HG03103 (cell line): ENCODE measurements around the gene THUMPD3.

ENCODE experiments used
- ATAC-seq: cut with Tn5 transposase; IDR thresholded peaks from one replicate; pipeline ENCODE4 v1.9.1; 2021; ENCODE audit warnings: low read depth; ENCODE audit not compliant: unreplicated experiment

The THUMPD3 gene

DNA sequence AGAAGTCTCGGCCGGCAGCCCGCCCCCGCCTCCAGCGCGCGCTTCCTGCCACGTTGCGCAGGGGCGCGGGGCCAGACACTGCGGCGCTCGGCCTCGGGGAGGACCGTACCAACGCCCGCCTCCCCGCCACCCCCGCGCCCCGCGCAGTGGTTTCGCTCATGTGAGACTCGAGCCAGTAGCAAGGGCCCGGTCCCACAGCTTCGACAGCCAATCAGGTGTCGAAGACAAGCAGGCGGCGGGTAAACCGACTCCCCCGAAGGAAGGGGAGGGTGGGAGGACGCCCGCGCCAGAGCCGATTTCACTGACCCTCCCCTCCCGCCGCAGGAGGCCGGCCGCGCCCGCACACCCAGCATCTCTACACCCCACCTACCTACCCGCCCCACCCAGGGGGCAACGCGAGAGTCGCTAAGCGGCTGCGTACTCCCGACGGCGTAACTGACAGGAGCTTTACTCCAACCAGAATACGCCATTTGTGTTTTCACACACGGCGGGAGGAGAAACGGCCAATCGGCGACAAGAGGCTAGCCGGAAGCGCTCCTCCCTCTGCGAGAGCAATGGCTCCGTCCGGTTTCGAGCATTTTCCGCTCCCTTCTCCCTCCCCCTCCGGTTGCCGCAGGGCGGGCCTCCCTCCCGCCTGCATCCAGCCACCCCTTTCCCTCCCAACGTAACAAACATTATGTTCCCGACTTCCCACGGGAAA is 33.9 kb downstream of the THUMPD3 start:
- peak; percentile 59 for ATAC-seq

DNA sequence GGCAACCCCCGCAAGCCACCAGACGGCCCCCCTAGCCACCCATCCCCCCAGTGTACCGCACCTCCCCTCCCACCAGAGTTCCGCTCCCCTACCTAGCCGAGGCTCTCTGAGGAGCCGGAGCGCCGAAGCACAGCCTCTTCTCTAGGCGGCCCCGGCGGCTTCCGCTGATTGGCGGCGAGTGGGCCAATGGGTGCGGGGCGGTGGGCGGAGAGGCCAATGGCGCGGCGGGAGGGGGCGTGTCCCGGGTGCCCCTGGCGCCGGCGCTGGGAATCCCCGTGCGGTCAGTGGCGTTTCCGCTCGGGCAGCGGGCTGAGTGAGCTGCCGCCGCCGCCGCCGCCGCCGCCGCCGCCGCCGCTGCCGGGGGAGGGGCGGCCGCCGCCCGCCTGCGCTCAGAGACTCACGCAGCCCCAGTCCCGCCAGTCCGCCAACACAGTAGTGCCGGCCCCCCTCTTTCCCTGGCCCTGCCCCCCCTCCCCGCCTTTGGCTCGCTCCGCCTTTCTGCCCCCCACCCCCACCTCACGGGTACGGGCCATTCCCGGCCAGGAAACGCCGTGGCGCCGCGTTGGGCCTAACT is 34.6 kb downstream of the THUMPD3 start, which contains the start of gene SETD5:
Gene SETD5 (plus strand): TSS at position 284 of the 574 bp plus-strand sequence. CDS start 31,324 bp downstream, outside the sequence.
- peak; percentile 44 for ATAC-seq

- ATAC-seq: no peak
These were observed 35.2 kb downstream of the THUMPD3 start for GRCh38 chr3:9397906-9398699.

DNA sequence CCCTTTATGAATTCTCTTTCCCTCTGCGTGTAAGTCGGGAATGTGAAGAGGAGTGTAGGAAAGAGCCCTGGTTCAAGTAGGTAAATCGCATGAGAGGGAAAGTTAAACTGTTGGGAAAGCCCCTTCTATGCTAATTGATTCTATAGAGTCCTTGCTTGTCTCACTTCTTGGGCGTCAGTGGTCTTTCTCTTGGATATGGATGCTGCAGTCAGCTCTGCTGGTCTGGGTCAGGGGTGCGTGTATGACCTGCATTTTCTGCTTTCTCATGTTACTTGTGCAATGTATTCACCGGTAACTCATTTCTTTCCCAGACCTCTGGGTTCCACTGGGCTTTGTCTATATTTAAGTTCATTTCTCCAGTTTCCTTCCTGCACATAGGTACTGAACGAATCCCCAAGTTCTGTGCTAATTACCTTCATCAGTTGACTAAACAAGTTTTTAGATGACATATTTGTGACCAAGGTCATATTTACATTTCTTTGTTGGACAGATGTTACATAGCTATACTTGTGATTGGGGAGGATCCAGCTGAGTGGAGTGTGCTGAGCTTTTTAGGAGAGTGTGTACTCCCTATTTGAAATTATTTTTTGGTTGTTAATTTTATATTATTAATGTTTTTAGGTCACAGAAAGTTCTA is 36.0 kb downstream of the THUMPD3 start:
- ATAC-seq: no peak

GRCh38 chr3:9399337-9399703 is 36.5 kb downstream of the THUMPD3 start:
- no peak for ATAC-seq

- ATAC-seq: no peak
These were observed 36.9 kb downstream of the THUMPD3 start for GRCh38 chr3:9399746-9400145.

DNA sequence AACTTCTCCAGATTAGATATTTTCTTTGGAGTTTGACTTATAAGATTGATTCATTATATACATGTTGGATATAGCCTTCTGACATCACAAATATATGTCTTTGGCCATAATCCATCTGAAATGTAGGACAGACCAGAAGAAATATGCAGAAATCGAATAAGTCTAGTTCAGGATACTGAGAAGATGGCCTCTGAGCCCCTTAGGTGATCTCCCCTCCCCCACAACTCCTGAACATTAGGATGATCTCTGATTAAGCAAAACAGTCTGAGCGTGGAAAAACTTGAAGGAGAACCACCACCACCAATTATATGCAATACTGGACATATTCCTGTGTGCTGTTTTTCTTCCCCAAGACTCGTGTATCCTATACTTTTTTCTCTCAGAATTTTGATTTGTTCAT is 37.8 kb downstream of the THUMPD3 start:
- no peak for ATAC-seq

DNA sequence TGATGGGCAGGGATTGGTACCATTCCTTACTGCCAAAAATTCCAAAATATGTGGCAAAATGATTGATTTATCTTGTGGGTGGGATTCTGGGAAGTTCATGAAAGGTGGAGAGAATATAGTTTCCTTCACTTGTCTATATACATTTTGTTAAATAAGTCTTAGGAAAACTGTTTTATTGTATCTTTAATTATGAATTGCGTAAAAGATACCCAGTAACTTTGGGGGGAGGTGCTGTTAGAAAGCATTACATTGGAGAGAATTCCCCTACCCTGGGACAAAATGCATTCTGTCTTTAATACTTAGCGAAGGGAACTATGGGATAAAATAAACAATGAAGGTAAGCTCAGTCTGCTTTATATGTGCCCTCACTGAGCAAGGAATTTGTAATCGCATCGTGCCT is 39.1 kb downstream of the THUMPD3 start:
- no peak for ATAC-seq

DNA sequence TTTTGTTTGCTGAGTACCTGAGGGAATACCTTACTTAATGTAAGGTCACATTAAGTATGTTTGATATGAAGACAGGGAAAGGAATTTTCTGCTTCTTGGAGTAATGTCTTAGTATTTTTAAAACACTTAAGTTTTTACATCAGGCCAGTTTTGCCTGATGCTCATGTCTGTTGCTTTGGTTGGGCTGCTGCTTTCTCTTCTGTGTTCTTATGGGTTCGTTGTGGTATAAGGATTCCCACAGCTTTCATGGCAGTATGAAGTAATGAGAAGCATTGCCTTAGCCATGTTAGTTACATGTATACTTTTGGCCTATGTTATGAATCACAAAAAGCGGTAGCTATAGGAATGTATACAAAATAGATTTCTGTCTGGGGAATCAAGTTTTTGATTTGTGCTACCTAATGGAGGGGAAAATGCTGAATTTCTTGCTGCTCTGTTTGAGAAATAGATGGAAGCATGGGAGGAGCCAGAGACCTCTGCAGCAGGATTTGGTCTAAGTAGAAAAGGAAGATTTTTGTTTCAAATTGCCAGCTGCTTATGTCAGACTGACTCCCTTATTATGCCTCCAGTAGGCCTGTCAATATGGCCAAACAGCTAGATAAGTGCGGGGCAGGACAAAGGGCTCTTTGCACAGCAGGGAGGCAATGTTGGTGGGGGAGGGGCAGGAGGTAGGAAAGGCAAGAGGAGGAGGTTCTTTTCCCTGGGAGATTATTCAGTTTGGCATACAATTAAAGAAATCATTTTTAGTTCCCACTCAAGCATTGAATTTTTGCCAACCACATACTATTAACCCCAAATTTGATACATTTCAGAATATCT is 39.8 kb downstream of the THUMPD3 start:
- ATAC-seq: no peak

- no peak for ATAC-seq
These were observed 40.6 kb downstream of the THUMPD3 start for GRCh38 chr3:9403463-9403862.

DNA sequence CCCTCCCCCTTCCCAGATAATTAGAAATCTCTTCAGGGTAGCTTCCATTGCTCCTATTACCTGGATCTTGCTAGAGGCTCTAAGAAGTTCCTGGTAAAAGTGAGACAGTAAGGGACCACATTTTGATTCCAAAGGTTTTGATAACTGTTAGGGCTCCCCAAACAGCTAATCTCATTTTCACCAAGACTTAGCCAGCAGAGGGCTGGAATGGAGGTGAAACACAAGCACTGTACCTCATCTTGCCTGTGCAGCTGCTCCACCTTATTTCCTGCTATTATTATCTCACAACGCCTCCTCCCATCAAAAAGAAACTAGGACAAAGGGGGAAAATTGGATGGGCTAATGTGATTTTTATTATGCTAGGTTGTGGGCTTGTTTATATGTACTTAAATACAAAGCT is 41.8 kb downstream of the THUMPD3 start:
- no peak for ATAC-seq

DNA sequence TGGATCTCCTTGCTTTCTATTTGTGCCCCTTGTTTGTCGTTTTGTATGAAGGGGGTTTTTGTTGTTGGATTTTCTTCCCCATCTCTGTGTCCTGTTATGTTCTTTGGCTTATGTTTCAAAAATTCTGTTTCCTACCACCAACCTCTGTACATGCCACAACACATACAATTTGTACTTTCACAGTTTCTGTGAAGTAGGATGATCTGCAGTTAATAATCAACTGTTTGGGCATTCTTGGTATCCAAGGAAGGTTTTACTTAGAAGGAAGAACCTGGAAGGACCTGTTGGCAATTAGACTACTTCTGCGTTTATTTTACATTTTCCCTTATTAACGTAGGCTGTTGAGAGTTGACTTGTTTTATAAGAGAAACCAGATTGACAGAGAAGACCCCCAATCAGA is 42.9 kb downstream of the THUMPD3 start:
- ATAC-seq: no peak

- ATAC-seq: no peak
These were observed 44.2 kb downstream of the THUMPD3 start for GRCh38 chr3:9406856-9407626.

GRCh38 chr3:9408061-9408460 is 45.2 kb downstream of the THUMPD3 start:
- no peak for ATAC-seq

DNA sequence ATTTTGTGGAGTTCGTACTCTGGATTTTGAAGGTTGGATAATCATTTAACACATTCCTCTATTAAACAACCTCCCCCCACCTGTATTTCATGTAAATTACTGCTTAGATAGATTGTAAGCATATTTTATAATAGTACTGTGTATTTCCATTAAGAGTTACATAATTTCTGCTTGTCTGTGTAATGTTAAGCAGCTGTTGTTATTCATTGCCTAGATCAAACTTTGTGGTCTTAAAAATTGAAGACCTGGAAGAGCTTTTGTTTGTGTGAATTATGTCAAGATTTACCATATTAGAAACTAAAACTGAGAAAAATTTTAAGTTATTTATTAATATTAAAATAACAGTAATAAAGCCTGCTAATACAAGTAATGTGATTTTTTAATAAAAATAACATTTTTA is 45.7 kb downstream of the THUMPD3 start:
- ATAC-seq: no peak

- no peak for ATAC-seq
These were observed 47.4 kb downstream of the THUMPD3 start for GRCh38 chr3:9409981-9410854.

- no peak for ATAC-seq
These were observed 48.4 kb downstream of the THUMPD3 start for GRCh38 chr3:9411302-9411701.

DNA sequence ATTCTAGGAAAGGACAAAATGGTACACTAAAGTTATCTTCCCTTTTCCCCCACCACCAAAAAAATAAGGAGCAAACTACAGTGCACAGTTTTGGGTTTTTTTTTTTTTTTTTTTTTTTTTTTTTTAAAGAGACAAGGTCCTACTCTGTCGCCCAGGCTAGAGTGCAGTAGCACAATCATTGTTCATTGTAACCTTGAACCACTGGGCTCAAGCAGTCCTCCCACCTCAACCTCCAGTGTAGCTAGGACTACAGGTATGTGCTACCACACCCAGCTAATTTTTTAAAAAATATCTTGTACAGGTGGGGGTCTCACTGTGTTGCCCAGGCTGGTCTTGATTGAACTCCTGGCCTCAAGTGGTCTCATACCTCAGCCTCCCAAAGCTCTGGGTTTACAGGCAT is 49.4 kb downstream of the THUMPD3 start:
- ATAC-seq: no peak

DNA sequence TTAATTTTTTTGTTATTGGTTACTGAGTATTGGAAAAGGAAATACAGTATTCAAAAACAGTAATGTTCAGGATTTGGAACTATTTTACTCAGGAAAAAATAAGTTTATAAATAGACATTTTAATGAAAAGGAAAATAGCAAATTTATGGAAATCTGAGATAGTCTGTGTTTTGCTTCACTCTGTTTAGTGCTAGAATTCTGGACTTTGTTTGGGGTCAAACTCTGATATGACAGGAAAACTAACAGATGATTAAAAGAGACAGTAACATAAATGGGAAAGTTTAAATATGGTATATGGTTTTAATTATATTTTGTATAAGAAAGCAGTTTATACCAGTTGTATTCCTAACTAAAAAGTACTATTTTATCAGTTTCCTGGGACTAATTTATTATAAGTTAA is 52.0 kb downstream of the THUMPD3 start:
- ATAC-seq: no peak
